H1 (cell line): ENCODE measurements around the gene WWC2. TPM values are rescaled to one million over a fixed set of nuclear protein-coding genes. Genes with fewer than 3 reads are reported as not detected.

ENCODE experiments used
- CTCF ChIA-PET: fragments of 300-600 bp; sonication (Branson Sonifier 250); formaldehyde crosslinking; loops from one replicate; lab custom pipeline; 2021; ENCODE audit not compliant: partially characterized antibody; lab: Charles Lee
- POLR2A ChIA-PET: fragments of 300-600 bp; sonication (Branson Sonifier 250); formaldehyde crosslinking; loops from one replicate; lab custom pipeline; 2021; ENCODE audit warnings: inconsistent platforms; ENCODE audit not compliant: partially characterized antibody; lab: Charles Lee
- DNase-seq, 2 experiments: peaks; one replicate each; pipeline versions ENCODE4 v3.0.0 to v3.0.0-alpha.2; 2010 to 2022; ENCODE audit warnings: low spot score in 2 of 2, low read depth in 1 of 2, mixed read lengths in 1 of 2
- FAIRE-seq: peaks from 2 replicates; lab custom pipeline; 2011; peaks lifted over from hg19 to GRCh38; lab: Jason Lieb, UNC
- H2AFZ ChIP-seq: 2 replicates; pipeline ENCODE4 v1.8.1; 2012; ENCODE audit warnings: low read length, inconsistent platforms
- H2AK5ac ChIP-seq: 2 replicates; pipeline ENCODE4 v1.6.1; 2013; ENCODE audit warnings: low read depth, low read length
- H2BK120ac ChIP-seq: replicated peaks from 2 replicates; pipeline ENCODE3; 2013; ENCODE audit warnings: low read depth, low read length, inconsistent platforms
- H2BK12ac ChIP-seq: 2 replicates; pipeline ENCODE4 v1.6.1; 2013; ENCODE audit warnings: low read depth, low read length
- H2BK15ac ChIP-seq: 2 replicates; pipeline ENCODE4 v1.6.1; 2013; ENCODE audit warnings: low read length
- H2BK20ac ChIP-seq: 2 replicates; pipeline ENCODE4 v1.6.1; 2013; ENCODE audit warnings: low read length
- H2BK5ac ChIP-seq: 2 replicates; pipeline ENCODE4 v1.6.1; 2013; ENCODE audit warnings: low read depth, low read length
- H3K14ac ChIP-seq: 2 replicates; pipeline ENCODE4 v1.6.1; 2013; ENCODE audit warnings: inconsistent platforms; ENCODE audit not compliant: insufficient read length
- H3K18ac ChIP-seq: 2 replicates; pipeline ENCODE4 v1.6.1; 2013; ENCODE audit warnings: low read length; ENCODE audit errors: extremely low read depth
- H3K23ac ChIP-seq: 2 replicates; pipeline ENCODE4 v1.6.1; 2013; ENCODE audit warnings: inconsistent platforms; ENCODE audit not compliant: insufficient read length
- H3K23me2 ChIP-seq: 2 replicates; pipeline ENCODE4 v1.6.1; 2013; ENCODE audit warnings: low read depth, low read length
- H3K27ac ChIP-seq: 2 replicates; pipeline ENCODE4 v1.6.1; 2011; ENCODE audit warnings: low read depth, low read length, inconsistent platforms
- H3K27me3 ChIP-seq, 4 experiments: replicated peaks in 1 of 4; 1 replicate in 1 of 4; 2 replicates in 3 of 4; pipeline versions ENCODE4 v1.6.1 to v1.8.1; 2011 to 2013; ENCODE audit warnings: low read length in 3 of 4, mild to moderate bottlenecking in 3 of 4, inconsistent platforms in 2 of 4, mixed read lengths in 2 of 4, moderate library complexity in 1 of 4; ENCODE audit not compliant: control insufficient read depth in 3 of 4, insufficient read depth in 3 of 4; ENCODE audit errors: extremely low read depth in 1 of 4
- H3K36me3 ChIP-seq, 4 experiments: 2 replicates each; pipeline versions ENCODE4 v1.6.1 to v1.8.1; 2011 to 2013; ENCODE audit warnings: mild to moderate bottlenecking in 4 of 4, low read length in 3 of 4, moderate library complexity in 2 of 4, control low read depth in 1 of 4, inconsistent platforms in 1 of 4; ENCODE audit not compliant: insufficient read depth in 4 of 4, control insufficient read depth in 2 of 4
- H3K4ac ChIP-seq: replicated peaks from 2 replicates; pipeline ENCODE3; 2013; ENCODE audit warnings: low read length, low read depth, mixed read lengths, inconsistent platforms; ENCODE audit not compliant: insufficient read length
- H3K4me1 ChIP-seq, 4 experiments: replicated peaks in 1 of 4; 1 replicate in 1 of 4; 2 replicates in 3 of 4; pipeline versions ENCODE4 v1.6.1 to v1.8.1; 2011 to 2013; ENCODE audit warnings: low read length in 3 of 4, inconsistent platforms in 2 of 4, mixed read lengths in 1 of 4; ENCODE audit not compliant: insufficient read depth in 4 of 4, control insufficient read depth in 3 of 4
- H3K4me2 ChIP-seq, 2 experiments: 2 replicates each; pipeline versions ENCODE4 v1.6.1 to v1.8.1; 2011 to 2013; ENCODE audit warnings: low read depth in 2 of 2, low read length in 2 of 2, control low read depth in 1 of 2, inconsistent platforms in 1 of 2, mild to moderate bottlenecking in 1 of 2; ENCODE audit not compliant: insufficient read depth in 1 of 2
- H3K4me3 ChIP-seq, 4 experiments: fragments of 200-600, 300-600 bp in 1 of 4; sonication (generic), shearing (Covaris generic), sonication (Bioruptor Twin) in 1 of 4; 2 replicates each; pipeline versions ENCODE4 v1.5.1 to v1.8.1; 2011 to 2016; ENCODE audit warnings: low read length in 4 of 4, low read depth in 3 of 4, control low read depth in 2 of 4, inconsistent platforms in 2 of 4, mild to moderate bottlenecking in 2 of 4, mixed read lengths in 1 of 4, moderate library complexity in 1 of 4; ENCODE audit not compliant: insufficient read depth in 2 of 4; ENCODE audit errors: extremely low read depth in 1 of 4
- H3K56ac ChIP-seq: replicated peaks from 2 replicates; pipeline ENCODE3; 2013; ENCODE audit warnings: low read depth, mild to moderate bottlenecking, mixed read lengths, low read length, inconsistent platforms; ENCODE audit not compliant: insufficient read length
- H3K79me1 ChIP-seq: 2 replicates; pipeline ENCODE4 v1.6.1; 2013; ENCODE audit warnings: low read depth, low read length, control low read depth
- H3K79me2 ChIP-seq, 2 experiments: 2 replicates each; pipeline versions ENCODE4 v1.6.1 to v1.8.1; 2012 to 2013; ENCODE audit warnings: low read length in 2 of 2, mild to moderate bottlenecking in 2 of 2, inconsistent platforms in 1 of 2; ENCODE audit not compliant: insufficient read depth in 2 of 2, control insufficient read depth in 1 of 2
- H3K9ac ChIP-seq, 4 experiments: replicated peaks in 1 of 4; 1 replicate in 1 of 4; 2 replicates in 3 of 4; pipeline versions ENCODE4 v1.6.1 to v1.8.1; 2011 to 2013; ENCODE audit warnings: low read depth in 3 of 4, low read length in 3 of 4, control low read depth in 2 of 4, mild to moderate bottlenecking in 2 of 4, moderate library complexity in 2 of 4, inconsistent platforms in 1 of 4; ENCODE audit errors: extremely low read depth in 1 of 4
- H3K9me3 ChIP-seq, 2 experiments: 2 replicates each; pipeline versions ENCODE4 v1.6.1 to v1.8.1; 2012 to 2013; ENCODE audit warnings: mild to moderate bottlenecking in 2 of 2, moderate library complexity in 2 of 2, control low read depth in 1 of 2, inconsistent platforms in 1 of 2, low read depth in 1 of 2, low read length in 1 of 2, mixed read lengths in 1 of 2; ENCODE audit not compliant: insufficient read depth in 2 of 2
- H4K20me1 ChIP-seq, 2 experiments: replicated peaks in 1 of 2; 2 replicates each; pipeline versions ENCODE3 to v1.8.1; 2011 to 2013; ENCODE audit warnings: inconsistent platforms in 2 of 2, low read length in 2 of 2, mild to moderate bottlenecking in 1 of 2; ENCODE audit not compliant: insufficient read depth in 2 of 2, control insufficient read depth in 1 of 2
- H4K5ac ChIP-seq: 2 replicates; pipeline ENCODE4 v1.6.1; 2013; ENCODE audit warnings: low read length, low read depth, mixed read lengths, inconsistent platforms; ENCODE audit not compliant: insufficient read length
- H4K8ac ChIP-seq: 2 replicates; pipeline ENCODE4 v1.8.0; 2013; ENCODE audit warnings: mild to moderate bottlenecking, moderate library complexity, low read length, inconsistent platforms; ENCODE audit not compliant: insufficient read depth; ENCODE audit errors: extremely low read depth
- H4K91ac ChIP-seq: replicated peaks from 2 replicates; pipeline ENCODE3; 2013; ENCODE audit warnings: low read length, mixed read lengths, inconsistent platforms; ENCODE audit not compliant: insufficient read length
- BACH1 ChIP-seq: IDR thresholded peaks from 2 replicates; pipeline ENCODE4 v1.6.1; 2012; ENCODE audit warnings: low read length, improper control_type of control experiment
- CTBP2 ChIP-seq: IDR thresholded peaks from 2 replicates; pipeline ENCODE4 v1.7.0; 2011; ENCODE audit warnings: borderline replicate concordance, mild to moderate bottlenecking, moderate library complexity, mixed read lengths, low read length; ENCODE audit not compliant: insufficient read depth, insufficient read length
- EZH2 ChIP-seq: fragments of 200-600 bp; sonication (generic); IDR thresholded peaks from 2 replicates; pipeline ENCODE4 v1.7.1; 2012; ENCODE audit warnings: low read depth, mild to moderate bottlenecking, moderate library complexity, low read length, inconsistent platforms; ENCODE audit not compliant: severe bottlenecking
- POU5F1 ChIP-seq: IDR thresholded peaks from 2 replicates; pipeline ENCODE4 v1.6.1; 2011; ENCODE audit warnings: low read depth, mild to moderate bottlenecking, low read length, moderate library complexity
- TCF12 ChIP-seq: IDR thresholded peaks from 2 replicates; pipeline ENCODE4 v1.6.1; 2011; ENCODE audit warnings: low read depth, mild to moderate bottlenecking, low read length
- TEAD4 ChIP-seq: IDR thresholded peaks from 2 replicates; pipeline ENCODE4 v1.6.1; 2012; ENCODE audit warnings: low read depth, low read length, inconsistent platforms, mixed read lengths
- WGBS, 2 experiments: shearing (Covaris generic) in 1 of 2; methylation state at CpG; one replicate each; pipeline versions ENCODE4 v1.1.6 to v1.1.7; 2013 to 2015; ENCODE audit warnings: low lambda C conversion rate in 2 of 2, mixed read lengths in 2 of 2, inconsistent platforms in 1 of 2, low coverage in 1 of 2, missing lambda C conversion rate in 1 of 2; ENCODE audit not compliant: insufficient replicate concordance in 2 of 2, insufficient coverage in 1 of 2, insufficient read length in 1 of 2; ENCODE audit errors: extremely low coverage in 1 of 2, missing lambda C conversion rate in 1 of 2; 5-methylcytosine and 5-hydroxymethylcytosine counted together
- polyA plus RNA-seq, 7 experiments: library from polyadenylated mRNA; depleted of rRNA in 3 of 7; stranded (reverse) in 5 of 7; unstranded in 2 of 7; fragments of >200 nt in 5 of 7; fragments of 200-250 nt in 2 of 7; gene quantifications; 1 replicate in 5 of 7; 2 replicates in 1 of 7; 4 replicates in 1 of 7; pipeline versions ENCODE4 v1.2.1 to v1.2.3, GENCODE V29; 2011 to 2013; ENCODE audit warnings: missing spikeins in 2 of 7, mixed read lengths in 2 of 7
- total RNA-seq: library from RNA; stranded (reverse); fragmentation: NEBNext Ultra II Directional; extraction: Animal tissue kit (Norgen Biotek cat#: 25700); gene quantifications from 2 replicates; pipeline ENCODE4 v1.2.1, GENCODE V29; 2021

The WWC2 gene
- total and polyA plus RNA-seq, 2 of the 8 experiments (the other 6 are each of a cell fraction or from before 2014, with no cell fraction given), result 17.6 to 135 TPM

- no peak for TF ChIP-seq TCF12
- TF ChIP-seq TEAD4, result no peak
- TF ChIP-seq BACH1, result no peak
- TF ChIP-seq CTBP2, result no peak
- no peak for TF ChIP-seq POU5F1
- no peak for TF ChIP-seq EZH2
- FAIRE-seq (no peak), DNase-seq (no peak)
- Histone ChIP-seq H2BK15ac (no peak overlapping the region), H3K9me3 (no peaks in the 10 kb centered on the region), H3K79me2 (peaks cover 31 to 100% of the 10 kb centered on the region in 2 experiments), H2BK5ac (no peak overlapping the region; the same call in 1 of the 2 replicates), H2BK12ac (no peak overlapping the region), H4K8ac (no peak overlapping the region), H3K56ac (no peak overlapping the region), H2AK5ac (no peak overlapping the region), H4K91ac (no peak overlapping the region), H4K5ac (no peak overlapping the region), H3K4me1 (peaks cover 0 to 7% (median 3%) of the 10 kb centered on the region in 4 experiments; a peak in 5 of 7 replicates), H3K27me3 (no peaks in the 10 kb centered on the region), H3K18ac (no peak overlapping the region), H2BK120ac (no peak overlapping the region), H4K20me1 (peaks cover 10 to 17% of the 10 kb centered on the region in 2 experiments), H3K9ac (no peak overlapping the region), H3K14ac (no peak overlapping the region), H3K27ac (no peak overlapping the region), H2BK20ac (no peak overlapping the region), H3K79me1 (no peaks in the 10 kb centered on the region; the same call in 1 of the 2 replicates), H3K4me3 (no peak overlapping the region), H3K23ac (no peak overlapping the region), H3K4ac (no peak overlapping the region), H3K23me2 (no peaks in the 10 kb centered on the region), H3K4me2 (no peak overlapping the region), H2AFZ (no peak overlapping the region), H3K36me3 (no peaks in the 10 kb centered on the region)
- CTCF ChIA-PET, result interaction anchor here (0.6 to 1.4 kb wide), 3 partner anchors 41 to 117 kb away, joined by 3 read pairs; no protein-coding TSS in a partner anchor
- POLR2A ChIA-PET, result interaction anchor here (1.2 to 1.4 kb wide), 2 partner anchors 9 to 44 kb away, joined by 4 to 5 read pairs; no protein-coding TSS in a partner anchor
- WGBS, 2 experiments, result 77% methylated on average over 4 of the region's 4 CpGs; no CpG with 5 or more reads in 1 of the 2 experiments
These were observed 40.1 kb downstream of the WWC2 start for GRCh38 chr4:183139058-183139750.
